WI38 (cell line): ENCODE results near the gene SYT13.

Experiments used
- H3K4me3 ChIP-seq: 2 replicates; pipeline ENCODE4 v1.5.1; 2011; ENCODE audit warnings: low read depth, mild to moderate bottlenecking, control low read depth, low read length
- CTCF ChIP-seq: IDR thresholded peaks from 2 replicates; pipeline ENCODE4 v1.5.1; 2012; ENCODE audit warnings: low read depth, mild to moderate bottlenecking, control low read depth, low read length

SYT13 gene

GRCh38 chr11:45212566-45213315 is 73.4 kb downstream of the SYT13 start:
- no peak for TF ChIP-seq CTCF
- H3K4me3 ChIP-seq, result no peak overlapping the region

- no peak overlapping the region for H3K4me3 ChIP-seq
- no peak for TF ChIP-seq CTCF
These were observed 74.4 kb downstream of the SYT13 start for GRCh38 chr11:45211732-45212131.

- no peak for TF ChIP-seq CTCF
- H3K4me3 ChIP-seq, result no peak overlapping the region
These were observed 75.3 kb downstream of the SYT13 start for GRCh38 chr11:45210846-45211245.

GRCh38 chr11:45209891-45210699 is 76.0 kb downstream of the SYT13 start:
- H3K4me3 ChIP-seq, result no peak overlapping the region
- TF ChIP-seq CTCF, result no peak

- no peak for TF ChIP-seq CTCF
- no peak overlapping the region for H3K4me3 ChIP-seq
These were observed 76.9 kb downstream of the SYT13 start for GRCh38 chr11:45209000-45209879.

- no peak for TF ChIP-seq CTCF
- no peak overlapping the region for H3K4me3 ChIP-seq
These were observed 78.0 kb downstream of the SYT13 start for GRCh38 chr11:45208135-45208534.

- no peak overlapping the region for H3K4me3 ChIP-seq
- no peak for TF ChIP-seq CTCF
These were observed 80.2 kb downstream of the SYT13 start for GRCh38 chr11:45205978-45206377.
